Measurements from ENCODE around the gene CLDN19. TPM values are rescaled to one million over a fixed set of nuclear protein-coding genes. Genes with fewer than 3 reads are reported as not detected.

The CLDN19 gene
- total and polyA plus RNA-seq, 5 donors, result 0.79 TPM; not detected in 4

DNA sequence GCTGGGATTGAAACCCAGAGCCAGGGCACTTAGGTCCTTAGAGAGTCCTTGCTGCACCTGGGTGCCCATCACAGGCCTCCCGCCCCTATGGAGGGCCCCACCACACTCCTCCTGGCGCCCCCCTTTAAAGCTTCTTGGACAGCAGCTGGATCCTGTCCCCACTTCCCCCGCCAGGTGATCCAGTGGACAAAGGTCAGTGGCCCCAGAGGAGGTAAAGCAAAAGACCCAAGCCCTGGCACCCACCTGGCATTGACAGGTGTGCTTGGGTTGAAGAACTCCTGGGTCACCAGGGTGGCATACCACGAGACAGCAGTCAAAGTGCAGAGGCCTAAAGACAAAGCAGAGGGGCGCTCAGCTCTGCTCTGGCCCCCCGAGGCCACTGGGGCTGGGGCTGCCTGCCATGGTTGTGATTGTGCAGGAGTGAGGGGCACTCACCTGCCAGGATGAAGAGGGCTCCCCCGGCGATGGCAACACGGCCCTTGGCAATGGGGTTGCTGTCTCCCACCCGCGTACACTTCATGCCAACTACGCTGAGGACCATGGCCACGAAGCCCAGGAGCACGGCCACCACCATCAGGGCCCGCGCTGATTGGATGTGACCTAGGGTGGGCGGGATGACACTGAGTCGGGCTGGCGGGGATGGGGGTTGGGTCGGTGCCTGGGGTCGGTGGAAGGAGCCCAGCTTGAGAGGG is 1.9 kb downstream of the CLDN19 start:
- no peaks in the 10 kb centered on the region for H3K27me3 ChIP-seq (ENCODE audit: control insufficient read depth, insufficient read depth)
- no peak for DNase-seq
- no peak overlapping the region for H3K4me3 ChIP-seq (ENCODE audit: low read length)
- no peak overlapping the region for H3K27ac ChIP-seq (ENCODE audit: low read length)
- H3K9me3 ChIP-seq (ENCODE audit: control insufficient read depth, low read length), result no peaks in the 10 kb centered on the region
- H3K4me1 ChIP-seq (ENCODE audit: control insufficient read depth, insufficient read depth, low read length), result no peaks in the 10 kb centered on the region
- intact Hi-C loops (cut with DNase I), result no loop called here
- no peak for ATAC-seq
- 86% methylated on average over 21 of the region's 21 CpGs for WGBS

DNA sequence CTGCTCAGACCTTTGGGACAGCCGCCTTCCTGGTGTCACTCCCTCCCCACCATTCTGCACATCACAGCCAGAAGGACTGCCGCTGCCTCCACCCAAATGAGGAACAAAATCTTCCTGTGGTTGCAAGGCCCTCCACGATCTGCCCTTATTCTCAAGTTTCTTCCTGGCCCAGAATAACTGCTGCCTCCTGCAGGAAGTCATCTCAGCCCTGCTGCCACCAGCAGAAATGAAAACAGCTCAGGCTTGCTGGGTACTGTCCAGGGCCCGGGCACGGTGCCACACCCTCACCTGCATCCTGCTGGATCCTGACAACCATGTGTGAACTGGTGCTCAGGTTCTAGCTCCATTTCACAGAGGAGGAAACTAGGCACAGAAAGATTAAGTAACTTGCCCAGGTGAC is 2.8 kb downstream of the CLDN19 start:
- intact Hi-C loops (cut with DNase I), result no loop called here
- Histone ChIP-seq H3K4me3 (ENCODE audit: low read length) (no peak overlapping the region), H3K9me3 (ENCODE audit: control insufficient read depth, low read length) (no peaks in the 10 kb centered on the region), H3K27ac (ENCODE audit: low read length) (no peak overlapping the region), H3K4me1 (ENCODE audit: control insufficient read depth, insufficient read depth, low read length) (no peaks in the 10 kb centered on the region), H3K27me3 (ENCODE audit: control insufficient read depth, insufficient read depth) (no peaks in the 10 kb centered on the region)
- ATAC-seq (no peak), DNase-seq (peak in 1 of 3 donors; percentile 52)
- WGBS, result 54% methylated on average over 5 of the region's 5 CpGs

DNA sequence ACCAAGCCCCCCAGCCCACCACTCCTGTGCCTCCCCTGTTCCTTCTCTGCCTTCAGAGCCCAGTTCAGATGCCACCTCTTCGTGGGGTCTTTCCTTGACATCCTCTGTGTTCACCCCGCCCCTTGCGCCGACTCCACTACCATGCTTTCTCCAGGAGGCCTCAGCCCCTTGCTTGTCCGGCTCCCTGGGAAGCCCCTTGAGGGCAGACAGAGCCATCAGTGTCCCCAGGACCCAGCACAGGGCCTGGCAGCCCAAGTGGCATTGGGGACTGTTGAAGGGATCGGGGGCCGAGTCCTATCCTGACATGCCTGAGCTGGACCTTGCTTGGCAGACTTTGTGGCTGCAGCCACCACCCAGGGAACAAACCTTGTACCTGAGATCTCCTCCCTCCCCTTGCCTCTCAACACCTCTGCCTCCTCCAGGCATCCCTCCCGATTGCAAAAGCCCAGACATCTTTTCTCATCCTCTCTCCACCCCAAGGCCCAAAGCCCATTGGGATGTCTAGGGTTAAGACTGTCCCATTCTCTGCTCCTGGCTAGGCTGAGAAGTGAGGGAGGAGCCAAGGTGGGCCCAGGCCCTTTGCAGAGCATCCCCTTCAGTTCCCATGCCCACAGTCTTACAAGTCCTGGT is 3.4 kb downstream of the CLDN19 start:
- no peaks in the 10 kb centered on the region for H3K4me1 ChIP-seq (ENCODE audit: control insufficient read depth, insufficient read depth, low read length)
- 91% methylated on average over 8 of the region's 8 CpGs for WGBS
- no peak overlapping the region for H3K4me3 ChIP-seq (ENCODE audit: low read length)
- ATAC-seq, result no peak
- intact Hi-C loops (cut with DNase I), result no loop called here
- no peak overlapping the region for H3K27ac ChIP-seq (ENCODE audit: low read length)
- H3K9me3 ChIP-seq (ENCODE audit: control insufficient read depth, low read length), result no peaks in the 10 kb centered on the region
- peak in 1 of 3 donors; percentile 45 for DNase-seq
- H3K27me3 ChIP-seq (ENCODE audit: control insufficient read depth, insufficient read depth), result no peaks in the 10 kb centered on the region

DNA sequence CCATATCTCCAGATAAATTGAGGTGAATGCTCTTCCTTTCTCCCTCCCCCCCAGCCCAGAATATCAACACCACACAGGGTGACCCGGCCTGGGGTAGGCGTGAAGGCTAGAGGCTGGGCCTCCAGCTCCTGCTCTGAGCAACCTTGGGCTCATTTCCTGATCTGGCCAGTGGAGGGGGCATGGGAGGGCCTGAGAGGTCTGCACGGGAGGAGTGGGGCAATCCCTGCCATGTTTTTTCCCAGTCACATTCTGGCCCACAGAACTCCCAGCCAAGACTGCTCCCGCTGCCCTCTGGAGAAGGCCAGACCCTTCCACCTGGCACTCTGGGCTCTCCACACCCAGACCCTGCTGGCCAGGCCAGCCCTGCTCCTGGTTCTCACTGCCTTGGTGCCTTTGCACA is 3.9 kb downstream of the CLDN19 start:
- Histone ChIP-seq H3K4me1 (ENCODE audit: control insufficient read depth, insufficient read depth, low read length) (no peaks in the 10 kb centered on the region), H3K27ac (ENCODE audit: low read length) (no peak overlapping the region), H3K4me3 (ENCODE audit: low read length) (no peak overlapping the region), H3K27me3 (ENCODE audit: control insufficient read depth, insufficient read depth) (no peaks in the 10 kb centered on the region), H3K9me3 (ENCODE audit: control insufficient read depth, low read length) (no peaks in the 10 kb centered on the region)
- DNase-seq (peak in 2 of 3 donors; percentile 55 to 66), ATAC-seq (peak in 1 of 2 donors; percentile 34)
- 59% methylated on average over 4 of the region's 4 CpGs for WGBS
- intact Hi-C loops (cut with DNase I), result no loop called here

DNA sequence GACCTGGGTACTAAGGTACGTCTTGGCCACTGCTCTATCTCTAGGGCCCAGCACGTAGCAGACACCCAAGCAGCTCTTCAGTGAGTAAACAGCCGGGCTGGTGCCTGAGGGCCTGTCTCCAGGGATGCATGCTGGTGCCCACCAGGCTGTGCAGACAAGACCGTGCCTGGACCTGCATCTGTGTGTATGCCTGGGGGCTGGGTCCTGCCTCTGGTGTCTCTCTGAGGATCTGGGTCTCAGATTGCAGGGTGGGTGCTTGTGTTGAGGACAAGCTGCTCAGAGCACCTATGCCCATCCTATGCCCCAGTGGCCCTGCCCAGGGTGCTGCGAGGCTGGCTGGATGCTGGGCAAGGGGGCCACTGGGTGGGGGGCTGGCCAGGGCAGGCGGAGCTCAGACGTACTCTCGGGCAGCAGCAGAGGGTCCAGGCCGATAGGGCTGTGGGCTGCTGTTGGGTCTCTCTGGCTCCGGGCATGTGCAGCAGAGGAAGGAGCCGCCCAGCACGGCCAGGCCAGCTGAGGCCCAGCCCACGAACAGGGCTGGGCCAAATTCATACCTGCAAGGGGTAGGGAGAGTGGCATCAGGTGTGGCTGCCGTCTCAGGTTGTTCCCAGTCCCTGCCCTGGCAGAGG is 4.4 kb downstream of the CLDN19 start:
- Histone ChIP-seq H3K9me3 (ENCODE audit: control insufficient read depth, low read length) (no peaks in the 10 kb centered on the region), H3K4me1 (ENCODE audit: control insufficient read depth, insufficient read depth, low read length) (no peaks in the 10 kb centered on the region), H3K27me3 (ENCODE audit: control insufficient read depth, insufficient read depth) (no peaks in the 10 kb centered on the region), H3K4me3 (ENCODE audit: low read length) (no peak overlapping the region), H3K27ac (ENCODE audit: low read length) (no peak overlapping the region)
- 87% methylated on average over 14 of the region's 14 CpGs for WGBS
- ATAC-seq (no peak), DNase-seq (peak in 1 of 3 donors; percentile 54)
- intact Hi-C loops (cut with DNase I), result no loop called here

DNA sequence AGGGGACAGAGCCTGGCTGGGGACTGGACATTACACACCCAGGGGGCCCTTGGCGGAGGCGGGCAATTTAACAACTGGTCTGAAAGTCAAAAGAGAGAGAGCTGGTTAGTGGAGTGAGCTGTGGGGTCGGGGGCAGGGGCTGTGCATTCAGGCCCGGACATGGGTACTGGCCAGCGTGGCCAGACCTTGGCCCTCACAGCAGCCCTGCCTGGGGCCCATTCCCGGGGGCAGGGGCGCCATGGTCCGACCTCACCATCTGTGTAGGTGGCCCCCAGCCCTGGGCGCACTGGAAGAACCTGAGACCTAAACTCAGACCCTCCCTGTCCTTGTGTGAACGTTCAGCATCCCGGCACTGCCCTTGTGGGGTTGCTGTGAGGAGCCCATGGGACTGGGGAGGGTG is 5.0 kb downstream of the CLDN19 start:
- H3K27me3 ChIP-seq (ENCODE audit: control insufficient read depth, insufficient read depth), result no peaks in the 10 kb centered on the region
- intact Hi-C loops (cut with DNase I), result no loop called here
- DNase-seq (peak in 1 of 3 donors; percentile 37), ATAC-seq (no peak)
- no peak overlapping the region for H3K4me3 ChIP-seq (ENCODE audit: low read length)
- H3K4me1 ChIP-seq (ENCODE audit: control insufficient read depth, insufficient read depth, low read length), result no peaks in the 10 kb centered on the region
- WGBS, result 84% methylated on average over 11 of the region's 11 CpGs
- no peaks in the 10 kb centered on the region for H3K9me3 ChIP-seq (ENCODE audit: control insufficient read depth, low read length)
- H3K27ac ChIP-seq (ENCODE audit: low read length), result no peak overlapping the region

DNA sequence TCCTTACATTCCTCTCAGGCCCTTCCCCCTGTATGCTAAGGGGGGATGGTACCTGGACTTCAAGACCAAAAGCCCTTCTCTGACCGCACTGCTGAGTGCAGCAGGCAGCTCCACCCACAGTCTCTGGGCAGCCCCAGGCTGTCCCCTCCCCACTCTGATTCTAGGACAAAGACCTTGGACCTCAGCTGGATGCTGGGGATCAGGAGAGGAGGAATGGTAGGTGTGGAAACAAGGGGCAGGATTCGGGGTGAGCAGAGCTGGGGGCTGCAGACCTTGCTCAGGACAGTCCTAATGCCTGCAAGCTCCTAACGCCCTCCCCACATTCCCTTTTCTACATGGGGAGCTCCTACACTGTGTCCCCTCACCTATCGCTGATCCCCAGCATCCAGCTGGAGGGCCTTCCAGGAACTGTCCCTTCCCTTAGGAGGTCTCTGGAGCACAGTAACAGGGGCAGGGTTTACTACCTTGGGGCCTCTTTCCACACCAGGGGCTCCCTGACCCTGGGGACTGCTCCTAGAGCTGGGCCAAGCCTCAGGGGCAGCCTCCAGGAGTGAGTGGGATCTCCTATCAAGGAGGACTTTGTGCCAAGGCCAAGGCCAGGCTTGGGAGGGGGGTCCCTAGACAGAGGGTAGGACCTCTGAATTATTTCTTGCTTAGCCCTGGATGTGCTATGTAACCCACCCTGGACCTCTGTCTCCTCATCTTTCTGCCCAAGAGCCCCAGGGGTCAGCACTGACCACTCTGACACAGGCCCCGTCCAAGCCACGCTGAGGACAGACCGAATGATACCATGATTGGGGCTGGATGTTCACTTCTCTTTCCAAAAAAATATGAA is 5.6 kb downstream of the CLDN19 start:
- intact Hi-C loops (cut with DNase I), result no loop called here
- no peak overlapping the region for H3K27ac ChIP-seq (ENCODE audit: low read length)

DNA sequence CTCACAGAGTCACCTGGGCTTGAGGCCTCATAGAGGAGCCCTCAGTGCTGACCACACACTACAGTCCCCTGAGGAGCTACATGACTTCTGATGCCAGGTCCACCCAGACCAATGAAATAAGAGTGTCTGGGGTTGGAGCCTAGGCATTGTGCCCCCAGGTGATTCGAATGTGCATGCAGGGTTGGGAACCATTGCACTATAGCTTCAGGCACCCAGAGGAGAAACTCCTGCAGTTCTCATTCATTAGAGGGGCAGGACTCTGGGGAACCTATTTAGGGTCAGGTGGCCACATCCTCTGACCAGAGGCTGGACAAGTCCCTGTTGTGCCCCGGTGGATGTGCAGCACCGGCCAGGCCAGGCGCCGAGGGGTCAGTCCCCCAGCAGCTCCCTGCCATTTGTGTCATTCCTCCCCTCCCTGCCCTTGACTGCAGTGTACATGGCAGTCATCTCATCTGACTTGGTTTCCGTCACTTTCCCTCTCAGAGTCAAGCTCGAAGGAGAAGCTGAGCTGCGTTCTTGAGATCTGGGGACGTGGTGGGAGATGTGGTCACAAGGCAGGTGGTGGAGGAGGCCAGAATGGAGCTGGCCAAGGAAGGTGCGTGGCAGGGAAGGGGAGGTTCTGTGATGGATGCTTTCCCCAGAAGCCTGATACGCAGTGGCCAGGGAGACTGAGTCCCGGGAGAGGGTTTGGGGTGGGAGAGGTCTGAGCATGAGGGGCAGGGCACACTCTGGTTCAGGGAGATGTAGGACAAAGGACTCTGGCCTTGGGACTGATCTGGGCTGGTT is 6.4 kb downstream of the CLDN19 start:
- no peak for ATAC-seq
- DNase-seq, result peak in 1 of 3 donors; percentile 34
- Histone ChIP-seq H3K27ac (ENCODE audit: low read length) (no peak overlapping the region), H3K9me3 (ENCODE audit: control insufficient read depth, low read length) (no peaks in the 10 kb centered on the region), H3K4me1 (ENCODE audit: control insufficient read depth, insufficient read depth, low read length) (no peaks in the 10 kb centered on the region), H3K4me3 (ENCODE audit: low read length) (no peak overlapping the region), H3K27me3 (ENCODE audit: control insufficient read depth, insufficient read depth) (no peaks in the 10 kb centered on the region)
- intact Hi-C loops (cut with DNase I), result no loop called here
- WGBS, result 90% methylated on average over 12 of the region's 12 CpGs

More for the DNA sequence above, 5.6 kb downstream of the CLDN19 start:
- no peak for DNase-seq
- Histone ChIP-seq H3K9me3 (ENCODE audit: control insufficient read depth, low read length) (no peaks in the 10 kb centered on the region), H3K4me3 (ENCODE audit: low read length) (no peak overlapping the region), H3K4me1 (ENCODE audit: control insufficient read depth, insufficient read depth, low read length) (no peaks in the 10 kb centered on the region), H3K27me3 (ENCODE audit: control insufficient read depth, insufficient read depth) (no peaks in the 10 kb centered on the region)
- ATAC-seq, result no peak
- WGBS, result 92% methylated on average over 7 of the region's 7 CpGs

DNA sequence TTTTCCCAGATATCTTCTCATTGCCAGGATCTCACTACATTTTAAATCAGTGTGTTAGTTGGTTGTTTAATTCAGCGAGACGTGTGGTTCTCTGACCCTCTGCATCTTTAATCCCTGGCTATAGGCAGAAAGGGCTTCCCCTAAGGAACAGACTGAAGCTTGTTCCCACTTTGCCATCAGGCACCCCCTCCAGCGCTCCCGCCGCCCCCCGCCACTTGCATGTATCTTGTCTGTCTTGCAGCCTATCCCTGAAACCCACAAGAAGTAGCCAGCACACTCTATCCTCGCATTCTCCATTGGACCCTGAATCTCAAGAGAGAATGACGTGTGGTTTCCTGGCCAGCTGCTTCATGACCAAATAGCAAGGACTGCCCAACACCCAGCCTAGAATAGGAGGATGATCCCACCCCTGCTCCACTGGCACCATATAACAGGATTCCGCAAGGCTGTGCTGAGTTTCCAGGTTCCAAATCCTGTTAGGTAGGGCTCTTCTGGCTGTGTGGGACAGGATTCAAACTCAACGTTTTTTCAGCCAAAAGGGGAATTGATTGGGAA is 7.8 kb downstream of the CLDN19 start:
- H3K27me3 ChIP-seq (ENCODE audit: control insufficient read depth, insufficient read depth), result no peaks in the 10 kb centered on the region
- DNase-seq (no peak), ATAC-seq (no peak)
- no peaks in the 10 kb centered on the region for H3K9me3 ChIP-seq (ENCODE audit: control insufficient read depth, low read length)
- no peak overlapping the region for H3K4me3 ChIP-seq (ENCODE audit: low read length)
- no peak overlapping the region for H3K27ac ChIP-seq (ENCODE audit: low read length)
- no peaks in the 10 kb centered on the region for H3K4me1 ChIP-seq (ENCODE audit: control insufficient read depth, insufficient read depth, low read length)
- 65% methylated on average over 10 of the region's 10 CpGs for WGBS
- intact Hi-C loops (cut with DNase I), result no loop called here

DNA sequence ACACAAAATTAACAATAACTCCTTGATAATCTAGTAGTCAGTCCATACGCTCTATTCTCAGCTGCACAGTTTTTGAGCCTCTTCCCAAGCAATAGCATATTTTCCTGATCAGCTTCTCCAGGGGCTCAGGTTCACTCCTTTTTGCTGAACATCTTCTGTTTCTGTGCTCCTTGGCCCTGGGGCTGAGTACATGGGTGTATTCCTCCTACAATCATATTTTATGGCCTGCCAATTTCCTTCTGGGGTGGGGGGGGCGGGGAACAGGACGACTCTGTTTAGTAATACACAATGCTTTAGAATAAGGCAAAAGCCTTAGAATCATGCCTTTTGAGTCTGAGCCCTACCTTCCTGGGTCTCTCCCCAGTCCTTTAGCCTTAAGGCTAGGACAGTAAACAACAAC is 8.5 kb downstream of the CLDN19 start:
- Histone ChIP-seq H3K9me3 (ENCODE audit: control insufficient read depth, low read length) (no peaks in the 10 kb centered on the region), H3K27me3 (ENCODE audit: control insufficient read depth, insufficient read depth) (no peaks in the 10 kb centered on the region), H3K4me3 (ENCODE audit: low read length) (no peak overlapping the region), H3K27ac (ENCODE audit: low read length) (no peak overlapping the region), H3K4me1 (ENCODE audit: control insufficient read depth, insufficient read depth, low read length) (no peaks in the 10 kb centered on the region)
- DNase-seq (no peak), ATAC-seq (no peak)
- 62% methylated on average over 3 of the region's 3 CpGs for WGBS
- intact Hi-C loops (cut with DNase I), result no loop called here
